Measurements from ENCODE around the gene LPIN3.

The LPIN3 gene

DNA sequence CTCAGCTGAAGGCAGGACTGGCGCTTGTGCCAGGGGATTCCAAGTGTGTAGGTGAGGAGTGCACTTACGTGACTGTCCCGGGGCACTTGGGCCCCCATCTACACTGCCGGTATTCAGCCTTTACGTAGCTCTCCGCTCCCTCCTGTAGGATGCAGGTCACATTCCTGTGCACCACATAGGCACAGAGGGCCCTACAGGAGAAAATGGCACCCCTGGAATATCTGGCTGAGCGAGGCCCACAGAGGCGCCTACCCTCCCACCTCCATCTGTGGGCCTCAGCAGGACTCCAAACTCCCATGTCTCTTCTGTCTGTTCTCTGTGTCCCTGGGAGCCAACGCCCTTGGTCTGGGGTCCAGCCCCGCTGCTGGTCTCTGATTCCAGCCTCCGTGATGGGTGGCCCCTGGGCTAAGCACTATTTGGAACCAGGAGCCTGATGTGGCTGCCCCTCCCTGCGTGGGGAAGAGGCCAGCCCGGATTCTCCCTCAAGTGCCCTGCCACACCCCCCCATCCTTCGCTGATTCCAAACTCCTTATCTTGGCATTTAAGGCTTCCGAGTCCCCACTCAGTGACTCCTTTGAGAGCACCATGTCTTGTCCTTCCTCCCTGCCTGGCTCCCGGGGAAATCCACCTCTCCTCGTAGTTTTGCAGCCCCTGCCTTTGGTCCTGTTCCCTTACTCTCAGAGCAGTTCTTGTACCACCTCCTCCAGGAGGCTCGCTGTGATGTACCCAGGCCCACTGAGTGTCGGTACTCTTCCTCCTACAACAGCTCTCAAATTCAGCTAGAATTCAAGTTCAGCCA is 24.5 kb downstream of the LPIN3 start:
- DNase-seq (ENCODE audit: low read depth in 2 of 2, low spot score in 1 of 2), result no peak

DNA sequence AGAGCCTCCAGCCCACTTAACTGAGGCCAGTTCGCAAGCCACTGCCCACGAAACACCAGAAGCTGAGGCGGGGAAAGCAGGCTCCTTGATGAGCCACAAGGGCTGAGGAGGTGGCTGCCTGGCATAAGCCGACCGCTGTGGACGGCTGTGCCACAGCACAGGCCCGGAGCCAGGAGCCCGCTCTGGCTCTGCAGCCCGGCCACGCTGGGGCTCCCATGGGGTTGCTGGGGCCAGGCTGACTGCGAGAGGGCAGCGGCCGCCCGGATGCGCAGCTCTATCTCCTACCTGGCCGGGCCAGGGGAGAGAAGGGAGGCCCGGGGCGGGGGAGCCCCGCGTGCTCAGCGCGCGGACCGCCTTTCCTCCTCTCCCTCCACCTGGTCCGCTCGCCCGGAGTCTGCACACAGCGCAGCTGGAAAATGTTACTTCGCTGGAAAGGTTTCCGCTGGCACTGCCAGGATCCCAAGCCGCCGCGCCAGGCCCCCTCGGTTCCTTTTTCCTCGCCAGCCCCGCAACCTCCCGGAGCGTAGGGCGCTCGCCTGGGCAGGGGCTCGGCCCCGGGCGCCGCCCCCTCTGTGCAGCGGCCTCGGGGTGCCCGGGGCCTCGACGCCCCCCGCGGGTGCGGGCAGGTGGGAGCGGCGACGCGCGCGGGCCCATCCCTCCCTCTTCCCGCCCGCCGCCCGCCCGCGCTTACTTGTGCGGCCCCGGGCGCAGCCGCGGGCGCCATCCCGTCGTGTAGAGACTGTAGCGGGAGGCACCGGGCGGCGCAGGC is 25.3 kb downstream of the LPIN3 start:
- DNase-seq (ENCODE audit: low read depth in 2 of 2, low spot score in 1 of 2), result no peak

DNA sequence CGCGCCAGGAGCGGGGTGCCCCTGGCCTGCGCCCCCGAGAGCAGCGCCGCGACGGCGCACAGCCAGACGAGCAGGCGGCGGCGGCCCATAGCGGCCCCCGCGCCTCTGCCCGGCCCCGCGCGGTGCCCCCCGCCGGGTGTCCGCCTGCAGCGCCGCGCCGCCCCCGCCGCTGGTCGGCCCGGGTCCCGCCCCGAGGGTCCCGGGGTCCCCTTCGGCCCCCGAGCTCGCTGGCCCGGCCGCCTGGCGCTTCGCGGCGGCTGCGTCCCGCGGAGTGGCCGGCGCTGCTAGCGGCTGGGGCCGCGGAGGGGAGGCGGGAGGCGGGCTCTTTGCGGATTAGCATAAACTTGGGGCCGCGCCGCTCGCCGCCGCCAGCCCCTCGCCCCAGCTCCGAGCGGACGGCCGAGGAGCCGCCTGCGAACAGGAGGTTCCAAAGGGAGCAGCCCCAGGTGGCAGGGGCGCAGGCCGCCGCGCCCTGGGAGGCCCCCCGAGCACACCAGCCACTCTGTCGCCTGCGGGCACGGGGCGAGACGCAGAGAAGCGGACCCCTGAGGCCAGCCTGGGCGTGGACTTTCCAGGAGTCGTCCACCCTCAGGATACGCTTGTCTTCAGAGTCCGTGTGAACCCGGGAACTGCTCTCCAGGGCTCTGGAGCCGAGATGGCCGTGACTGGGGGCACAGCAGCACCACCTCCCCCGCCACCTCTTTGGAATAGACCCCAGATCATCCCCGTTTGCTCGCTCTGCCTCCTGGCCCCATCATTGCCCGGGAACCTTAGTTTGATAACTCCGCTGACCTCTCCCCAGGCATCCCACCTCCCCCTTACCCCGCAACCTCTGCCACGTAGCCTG is 26.1 kb downstream of the LPIN3 start, which contains the start of gene EMILIN3:
Gene EMILIN3 (minus strand): TSS at position 273 of the 847 bp plus-strand sequence. CDS start 184 bp downstream, at position 89.
- DNase-seq (ENCODE audit: low read depth in 2 of 2, low spot score in 1 of 2), result no peak

DNA sequence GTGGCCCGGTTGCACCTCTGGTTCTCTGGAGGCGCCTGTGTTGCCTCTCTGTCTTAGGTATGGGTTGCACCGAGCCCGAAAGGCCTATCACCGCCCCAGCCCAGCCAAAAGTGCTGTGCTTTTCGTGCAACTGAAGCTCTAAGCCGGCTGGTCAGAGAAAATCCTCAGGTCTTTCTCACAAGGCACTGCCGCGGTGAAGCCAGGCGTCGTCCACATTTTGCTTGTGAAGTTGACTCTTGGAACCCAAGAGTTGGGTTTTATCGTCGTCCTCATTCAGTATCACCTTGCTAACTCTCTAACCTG is 26.7 kb downstream of the LPIN3 start:
- DNase-seq (ENCODE audit: low read depth in 2 of 2, low spot score in 1 of 2), result no peak

DNA sequence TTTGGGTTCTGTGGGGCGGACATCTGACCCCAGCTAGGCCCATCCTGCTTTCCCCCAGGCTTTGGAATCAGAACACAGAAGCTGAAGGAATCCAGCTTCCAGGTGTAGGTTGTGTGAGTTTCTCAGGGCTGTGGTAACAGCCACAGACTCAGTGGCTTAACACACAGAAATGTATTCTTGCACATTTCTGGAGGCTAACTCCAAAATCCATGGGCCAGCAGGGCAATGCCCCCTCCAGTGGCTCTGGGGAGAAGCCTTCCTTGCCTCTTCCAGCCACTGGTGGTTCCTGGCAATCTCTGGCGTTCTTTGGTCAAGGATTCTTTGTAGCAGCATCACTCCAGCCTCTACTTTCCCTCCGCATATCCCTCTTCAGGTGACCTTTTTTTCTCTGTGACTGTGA is 27.3 kb downstream of the LPIN3 start:
- DNase-seq (ENCODE audit: low read depth in 2 of 2, low spot score in 1 of 2), result no peak

DNA sequence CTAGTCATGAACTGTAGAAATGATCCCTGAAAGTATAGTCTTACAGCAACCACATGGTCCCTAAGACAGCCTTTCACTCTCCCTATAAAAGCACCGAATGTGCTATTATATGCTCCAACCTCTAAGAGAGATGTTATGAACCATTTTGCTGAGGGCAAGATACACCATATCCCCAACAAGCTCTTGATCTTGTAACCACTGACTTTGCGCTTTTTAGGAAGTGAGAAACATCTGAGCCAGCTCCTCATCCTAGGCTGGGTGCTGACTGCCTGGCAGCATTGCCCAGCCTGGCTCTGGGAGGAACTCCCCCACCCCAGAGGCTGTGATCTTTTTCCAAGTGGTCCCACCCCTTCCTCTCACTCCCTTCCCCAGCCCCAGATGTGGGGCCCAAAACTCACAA is 29.1 kb downstream of the LPIN3 start:
- no peak for DNase-seq (ENCODE audit: low read depth in 2 of 2, low spot score in 1 of 2)

DNA sequence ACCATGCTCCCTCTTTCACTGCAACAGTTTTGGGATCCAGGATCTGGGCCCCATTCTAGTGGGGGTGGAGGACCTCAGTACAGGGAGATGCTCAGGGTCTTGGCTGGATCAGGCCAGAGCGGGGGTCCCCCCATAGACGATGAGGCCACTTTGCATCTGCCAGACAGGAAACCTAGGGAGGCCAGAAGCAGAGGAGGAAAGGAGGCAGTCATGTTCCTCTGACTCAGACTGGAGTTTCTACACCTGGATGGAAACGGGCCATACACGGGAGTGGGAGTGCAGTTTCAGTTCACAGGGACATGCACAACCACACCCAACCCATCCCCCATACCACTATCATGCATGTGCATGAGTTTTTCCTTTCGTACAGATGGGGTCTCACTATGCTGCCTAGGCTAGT is 29.6 kb downstream of the LPIN3 start:
- DNase-seq (ENCODE audit: low read depth in 2 of 2, low spot score in 1 of 2), result no peak

DNA sequence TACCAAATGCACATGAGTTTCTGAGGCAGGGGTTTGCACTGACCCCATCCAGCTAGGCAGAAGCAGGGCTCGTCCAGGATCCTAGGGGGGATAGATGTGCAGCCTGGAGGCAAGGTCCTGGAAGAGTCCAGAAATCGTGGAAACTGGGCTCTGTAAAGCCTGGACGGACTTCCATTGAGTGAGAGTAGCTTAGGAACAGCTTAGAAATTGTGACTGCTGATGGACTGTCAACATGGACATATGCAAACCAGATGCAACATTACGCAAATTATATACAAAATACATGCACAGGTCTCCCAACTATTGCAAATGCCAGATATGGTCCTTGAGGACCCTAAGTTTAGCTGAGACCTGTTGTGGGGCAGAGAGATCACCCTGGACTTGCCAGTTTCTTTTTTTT is 30.8 kb downstream of the LPIN3 start:
- no peak for DNase-seq (ENCODE audit: low read depth in 2 of 2, low spot score in 1 of 2)

DNA sequence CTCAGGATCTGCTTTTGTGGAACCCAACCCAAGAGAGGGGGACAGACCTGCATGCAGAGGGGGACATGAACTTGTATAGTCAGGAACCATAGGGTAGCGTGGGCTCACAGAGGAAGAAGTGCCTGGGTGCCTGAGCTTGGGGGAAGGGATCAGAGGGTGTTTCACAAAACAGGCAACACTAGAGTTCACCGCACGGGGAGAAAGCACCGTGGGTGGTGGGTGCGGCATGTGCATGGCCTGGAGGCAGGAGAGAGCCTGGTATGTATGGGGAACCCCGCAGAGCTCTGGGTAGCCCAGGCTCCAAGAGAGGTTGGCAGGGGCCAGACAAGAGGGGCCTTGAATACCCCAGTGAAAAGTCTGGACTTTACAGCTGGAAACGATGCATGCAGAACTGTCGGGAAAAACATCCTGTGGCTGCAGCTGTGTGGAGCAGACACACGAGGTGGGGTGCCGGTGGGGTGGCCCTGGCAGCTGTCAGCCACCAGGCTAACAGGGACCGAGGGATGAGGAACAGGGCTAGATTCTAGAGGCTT is 32.7 kb downstream of the LPIN3 start:
- DNase-seq (ENCODE audit: low read depth in 2 of 2, low spot score in 1 of 2), result no peak

DNA sequence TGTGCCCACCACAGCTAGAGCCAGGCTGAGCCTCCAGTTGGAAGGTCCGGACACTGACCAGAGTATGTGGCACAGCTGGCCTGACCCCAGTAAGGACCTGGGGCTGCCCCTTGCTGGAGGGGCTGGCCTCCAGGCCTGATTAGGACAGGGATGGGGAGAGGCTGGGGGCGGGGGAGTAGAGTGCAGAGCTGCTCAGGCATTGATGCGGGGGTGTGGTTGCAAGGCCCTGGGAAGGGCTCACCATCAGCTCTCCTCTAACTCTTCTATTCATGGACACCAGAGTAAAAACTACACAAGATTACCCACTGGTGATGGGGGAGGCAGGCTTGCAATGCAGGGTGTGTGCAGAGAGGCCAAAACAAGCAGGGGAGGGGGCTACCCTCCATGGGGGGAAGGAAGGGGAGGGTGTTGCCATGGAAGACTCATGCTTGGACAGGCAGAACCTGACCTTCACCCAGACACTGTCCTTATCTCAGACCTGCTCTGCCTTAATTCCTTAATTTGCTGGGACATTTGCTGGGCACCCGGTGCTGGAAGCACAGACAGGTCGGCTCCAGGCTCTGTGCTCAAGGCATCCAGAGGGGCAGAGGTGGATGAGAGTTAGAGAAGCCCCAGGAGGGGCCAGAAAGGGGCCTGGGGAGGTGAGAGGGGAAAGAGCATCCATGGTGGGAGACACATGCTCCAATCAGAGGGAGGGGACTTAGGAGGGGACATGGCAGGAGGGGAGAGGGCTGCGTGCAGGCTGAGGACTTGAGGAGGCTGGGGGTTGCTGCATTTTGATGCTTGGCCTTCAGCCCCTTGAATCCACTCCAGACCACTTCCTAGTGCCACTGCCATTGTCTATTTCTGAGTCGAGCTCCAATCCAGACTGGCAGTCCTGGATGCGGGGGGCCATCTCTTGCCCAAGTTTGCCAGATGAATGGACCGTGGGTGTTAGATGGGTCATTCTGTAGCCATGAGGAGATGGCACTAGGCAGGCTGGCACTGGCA is 33.6 kb downstream of the LPIN3 start:
- DNase-seq (ENCODE audit: low read depth in 2 of 2, low spot score in 1 of 2), result no peak

DNA sequence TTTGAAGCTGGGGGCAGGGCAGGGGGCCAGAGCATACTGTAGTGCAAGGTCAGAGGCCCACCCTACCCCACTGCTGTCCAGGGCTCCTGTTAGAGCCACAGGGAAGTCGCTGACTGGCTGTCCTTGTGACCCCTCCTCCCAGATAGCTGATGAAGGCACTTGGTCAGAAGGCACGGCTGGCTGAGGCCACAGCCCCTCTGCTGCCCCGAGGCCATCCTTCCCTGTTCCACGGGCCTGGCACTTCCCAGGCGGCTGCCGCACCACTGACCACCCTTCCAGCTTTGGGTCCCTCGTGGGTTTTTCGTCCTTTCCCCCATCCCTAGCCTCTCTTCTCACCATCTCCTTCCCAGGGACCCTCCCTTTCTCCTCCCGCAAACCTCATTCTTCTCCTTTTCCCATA is 35.2 kb downstream of the LPIN3 start:
- no peak for DNase-seq (ENCODE audit: low read depth in 2 of 2, low spot score in 1 of 2)

DNA sequence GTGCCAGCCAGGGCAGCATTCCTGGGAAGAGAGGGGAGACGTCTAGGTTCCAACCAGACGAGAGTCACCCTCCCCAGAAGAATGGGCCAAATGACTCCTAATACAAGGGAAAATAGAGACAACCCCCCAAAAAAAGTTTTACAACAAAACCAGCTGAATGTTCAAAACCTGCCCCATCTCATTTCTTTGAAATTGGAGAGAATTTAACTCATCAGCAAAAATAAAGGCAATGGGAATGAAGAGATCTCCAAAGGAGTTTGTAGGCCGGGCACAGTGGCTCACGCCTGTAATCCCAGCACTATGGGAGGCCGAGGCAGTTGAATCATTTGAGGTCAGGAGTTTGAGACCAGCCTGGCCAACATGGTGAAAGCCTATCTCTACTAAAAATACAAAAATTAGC is 35.7 kb downstream of the LPIN3 start:
- no peak for DNase-seq (ENCODE audit: low read depth in 2 of 2, low spot score in 1 of 2)

DNA sequence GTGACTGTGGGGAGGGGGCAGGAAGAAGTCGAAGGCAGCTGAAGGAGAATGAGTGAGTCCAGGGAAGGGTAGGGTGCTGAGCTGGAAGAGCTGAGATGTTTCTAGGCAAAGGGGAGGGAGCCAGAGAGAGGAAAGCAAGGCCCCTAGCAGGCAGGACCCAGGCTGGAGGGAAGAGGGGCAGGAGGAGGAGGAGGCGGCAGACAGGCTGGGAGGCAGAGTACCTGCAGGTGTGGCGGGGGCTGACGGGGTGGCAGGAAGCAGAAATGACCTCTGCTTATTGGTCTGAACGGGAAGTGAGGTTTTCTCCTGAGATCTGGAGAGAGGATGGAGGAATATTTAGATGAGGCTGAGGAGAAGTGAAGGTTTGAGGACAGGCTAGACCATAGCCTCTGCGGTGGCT is 36.7 kb downstream of the LPIN3 start:
- DNase-seq (ENCODE audit: low read depth in 2 of 2, low spot score in 1 of 2), result no peak

DNA sequence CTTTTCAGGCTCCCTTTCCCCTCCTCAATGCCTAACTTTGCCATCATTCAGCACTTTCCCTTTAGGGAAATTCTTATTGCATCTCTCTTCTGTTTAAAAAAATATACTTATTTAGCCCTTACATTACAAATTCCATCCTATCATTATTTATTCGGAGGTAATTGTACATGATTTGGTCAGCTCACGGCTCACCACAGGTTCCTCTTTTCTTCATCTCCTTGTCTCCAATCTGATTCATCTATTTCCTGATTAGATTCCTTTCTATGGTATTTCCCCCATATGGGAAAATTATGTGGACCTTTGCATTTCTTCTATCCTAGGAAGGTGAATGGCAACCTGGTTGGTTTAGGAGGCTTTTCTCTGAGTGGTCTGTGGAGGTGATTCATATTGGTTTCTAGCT is 38.9 kb downstream of the LPIN3 start:
- no peak for DNase-seq (ENCODE audit: low read depth in 2 of 2, low spot score in 1 of 2)

DNA sequence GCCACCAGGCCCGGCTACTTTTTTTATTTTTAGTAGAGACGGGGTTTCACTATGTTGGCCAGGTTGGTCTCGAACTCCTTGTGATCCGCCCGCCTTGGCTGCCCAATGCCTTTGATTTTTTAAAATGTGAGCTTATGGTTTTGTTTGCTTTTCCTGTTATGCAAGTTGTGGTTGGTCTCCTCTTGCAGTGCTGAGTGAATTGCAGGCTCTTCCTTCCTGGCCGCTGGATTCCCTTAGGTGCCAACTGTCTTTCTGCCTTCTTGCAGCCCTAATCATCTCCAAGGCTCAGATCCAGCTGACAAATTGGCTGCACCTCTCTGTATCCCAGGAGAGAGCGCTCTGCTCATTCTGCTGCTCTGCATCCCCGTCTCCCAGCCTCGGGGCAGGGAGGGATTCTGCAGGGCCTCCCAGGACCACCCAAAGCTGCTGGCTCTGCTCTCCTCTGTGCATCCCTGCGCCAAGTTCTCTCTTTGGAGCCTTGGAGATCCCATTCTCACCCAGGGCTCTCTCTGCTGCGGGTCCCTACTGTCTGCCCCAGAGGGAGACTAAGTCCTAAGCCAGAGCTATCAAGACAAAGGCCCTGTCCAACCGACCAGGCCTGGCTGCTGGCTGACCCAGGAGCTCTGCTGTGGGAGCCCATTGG is 40.1 kb downstream of the LPIN3 start:
- no peak for DNase-seq (ENCODE audit: low read depth in 2 of 2, low spot score in 1 of 2)

DNA sequence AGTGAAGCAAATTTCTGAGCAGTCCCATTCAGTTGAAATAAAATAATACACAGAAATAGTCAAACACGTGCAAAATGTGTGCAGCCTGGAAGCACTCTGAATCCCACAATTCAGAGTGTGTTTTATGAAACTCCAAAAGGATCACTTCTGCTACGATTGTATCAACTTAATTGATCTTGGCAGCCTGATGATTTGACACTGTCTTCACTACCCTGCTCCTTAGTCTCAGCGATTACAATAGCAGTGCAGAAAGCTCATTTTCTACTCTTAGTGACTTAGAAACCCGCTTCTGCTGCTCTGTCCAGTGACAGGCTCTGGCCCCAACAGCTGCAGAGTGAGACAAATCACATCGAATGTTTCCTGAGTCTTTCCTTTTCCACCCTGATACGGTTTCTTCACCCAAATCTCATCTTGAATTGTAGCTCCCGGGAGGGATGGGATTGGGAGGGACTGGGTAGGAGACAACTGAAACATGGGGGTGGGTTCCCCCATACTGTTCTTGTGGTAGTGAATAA is 42.2 kb downstream of the LPIN3 start:
- DNase-seq (ENCODE audit: low read depth in 2 of 2, low spot score in 1 of 2), result no peak

DNA sequence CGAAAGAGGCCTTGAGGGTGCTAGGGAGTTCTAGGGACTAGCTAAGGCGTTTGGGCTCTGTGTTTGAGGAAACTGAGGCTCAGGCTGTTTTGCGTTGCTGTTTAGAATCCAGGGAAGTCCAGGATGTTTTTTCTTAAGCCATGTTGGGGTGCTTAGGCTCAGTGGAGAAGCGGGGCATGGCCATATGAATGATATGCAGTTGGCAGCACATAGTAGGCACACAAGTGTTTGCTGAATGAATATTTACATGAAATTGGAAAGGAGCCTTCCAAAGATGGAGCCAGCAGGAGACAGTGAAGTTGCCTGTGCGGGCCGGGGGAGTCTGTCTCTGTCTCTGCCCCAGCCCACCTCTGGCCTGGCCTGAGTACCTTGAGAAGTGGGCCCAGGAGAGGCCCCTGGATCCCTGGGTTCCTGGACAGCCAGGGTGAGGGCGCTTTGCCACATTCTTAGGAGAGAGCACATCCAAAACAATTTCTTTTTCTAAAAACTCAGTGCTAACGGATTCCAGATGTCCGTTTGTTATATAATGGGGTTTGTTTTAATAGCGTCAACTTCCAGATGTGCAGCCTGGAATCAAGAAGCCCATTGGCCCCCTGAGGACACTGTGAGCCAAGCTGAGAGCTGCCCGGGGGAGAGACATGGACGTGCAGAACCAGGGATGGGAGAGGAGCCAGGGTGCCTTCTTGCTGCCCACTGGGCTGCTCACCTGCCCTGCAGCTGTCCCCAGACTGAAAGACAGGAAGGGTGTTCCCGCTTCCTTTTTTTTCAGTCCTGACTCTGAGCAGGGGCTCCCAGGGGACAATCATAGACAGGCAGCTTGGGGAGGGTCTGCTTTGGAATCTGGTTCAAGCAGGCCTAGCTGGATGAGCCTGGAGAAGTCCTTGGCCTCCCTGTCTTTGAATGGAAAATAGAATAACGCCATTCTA is 46.1 kb downstream of the LPIN3 start:
- DNase-seq (ENCODE audit: low read depth in 2 of 2, low spot score in 1 of 2), result no peak

DNA sequence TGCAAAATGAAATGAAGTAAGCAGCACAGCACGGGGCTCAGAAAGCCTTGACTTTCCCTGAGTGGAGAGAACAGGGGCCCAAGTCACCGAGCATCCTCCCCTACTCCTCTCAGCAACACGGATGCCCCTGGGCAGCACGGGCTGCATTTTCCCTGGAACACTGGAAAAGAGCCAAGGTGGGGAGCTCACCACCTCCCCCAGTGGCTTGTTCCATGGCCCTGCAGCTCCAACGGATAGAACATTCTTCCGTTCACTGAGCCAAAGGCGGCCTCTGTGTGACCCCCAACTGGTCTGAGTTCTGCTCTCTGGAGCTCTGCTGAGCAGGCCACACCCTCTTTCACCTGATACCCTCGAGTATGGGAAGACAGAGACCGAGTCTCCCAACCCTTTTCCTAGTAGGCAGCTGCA is 46.8 kb downstream of the LPIN3 start:
- DNase-seq (ENCODE audit: low read depth in 2 of 2, low spot score in 1 of 2), result no peak

DNA sequence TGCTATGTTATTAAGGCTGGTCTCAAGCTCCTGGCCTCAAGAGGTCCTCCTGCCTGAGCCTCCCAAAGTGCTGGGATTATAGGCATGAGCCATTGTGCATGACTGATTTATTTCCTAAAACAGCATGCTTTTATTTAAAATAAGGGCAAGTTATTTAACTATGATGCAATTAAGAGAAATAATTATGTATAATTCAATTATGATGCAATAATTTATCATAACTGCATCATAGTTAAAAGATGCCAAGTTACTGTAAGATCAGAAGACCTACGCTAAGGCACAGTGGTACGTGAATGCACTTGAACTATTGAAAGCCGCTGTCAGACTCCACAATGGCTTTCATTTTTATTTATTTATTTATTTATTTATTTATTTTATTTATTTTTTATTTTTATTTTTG is 50.3 kb downstream of the LPIN3 start:
- no peak for DNase-seq (ENCODE audit: low read depth in 2 of 2, low spot score in 1 of 2)

All from stimulated activated CD8-positive, alpha-beta memory T cell treated with anti-CD3 and anti-CD28 coated beads, Interleukin-4, amount 100 ng/mL, for 1 hour (primary cell).